HEK293 (cell line): ENCODE measurements around the gene MYH6.

ENCODE experiments used
- REST ChIP-seq: fragments of 450-650 bp; formaldehyde crosslinking; IDR thresholded peaks from 2 replicates; pipeline ENCODE4 v1.5.1; 2016; ENCODE audit warnings: missing biosample characterization, missing genetic modification characterization
- ZNF623 ChIP-seq: fragments of 450-650 bp; formaldehyde crosslinking; IDR thresholded peaks from 2 replicates; pipeline ENCODE4 v1.5.1; 2016; ENCODE audit warnings: missing biosample characterization, missing genetic modification characterization
- TF ChIP-seq, protein P1 (sequence below): fragments of 450-650 bp; formaldehyde crosslinking; IDR thresholded peaks from 2 replicates; pipeline ENCODE4 v1.5.1; 2016; ENCODE audit warnings: missing biosample characterization, missing genetic modification characterization

GRCh38 chr14:23409475-23409874 lies 1.4 kb upstream of the MYH6 start:
- no peak for TF ChIP-seq ZNF623 (tag by site-specific recombination)
- no peak for TF ChIP-seq REST
- TF ChIP-seq, protein P1, sequence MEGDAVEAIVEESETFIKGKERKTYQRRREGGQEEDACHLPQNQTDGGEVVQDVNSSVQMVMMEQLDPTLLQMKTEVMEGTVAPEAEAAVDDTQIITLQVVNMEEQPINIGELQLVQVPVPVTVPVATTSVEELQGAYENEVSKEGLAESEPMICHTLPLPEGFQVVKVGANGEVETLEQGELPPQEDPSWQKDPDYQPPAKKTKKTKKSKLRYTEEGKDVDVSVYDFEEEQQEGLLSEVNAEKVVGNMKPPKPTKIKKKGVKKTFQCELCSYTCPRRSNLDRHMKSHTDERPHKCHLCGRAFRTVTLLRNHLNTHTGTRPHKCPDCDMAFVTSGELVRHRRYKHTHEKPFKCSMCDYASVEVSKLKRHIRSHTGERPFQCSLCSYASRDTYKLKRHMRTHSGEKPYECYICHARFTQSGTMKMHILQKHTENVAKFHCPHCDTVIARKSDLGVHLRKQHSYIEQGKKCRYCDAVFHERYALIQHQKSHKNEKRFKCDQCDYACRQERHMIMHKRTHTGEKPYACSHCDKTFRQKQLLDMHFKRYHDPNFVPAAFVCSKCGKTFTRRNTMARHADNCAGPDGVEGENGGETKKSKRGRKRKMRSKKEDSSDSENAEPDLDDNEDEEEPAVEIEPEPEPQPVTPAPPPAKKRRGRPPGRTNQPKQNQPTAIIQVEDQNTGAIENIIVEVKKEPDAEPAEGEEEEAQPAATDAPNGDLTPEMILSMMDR (tag by site-specific recombination): no peak
